OCI-LY7 (cell line): ENCODE data around the gene PRR15L. TPM values are rescaled to one million over a fixed set of nuclear protein-coding genes. Genes with fewer than 3 reads are reported as not detected.

ENCODE experiments used
- BruUV-seq: library from RNA; stranded (reverse); fragments of 400-500 nt; replicated peaks from 2 replicates; lab custom pipeline; 2021; lab: Mats Ljungman, UMichigan
- CTCF ChIA-PET: fragments of 300-600 bp; sonication (Branson Sonifier 250); formaldehyde crosslinking; loops from one replicate; lab custom pipeline; 2022; ENCODE audit warnings: antibody characterized with exemption; ENCODE audit not compliant: unreplicated experiment; lab: Charles Lee
- POLR2A ChIA-PET: fragments of 300-600 bp; sonication (Branson Sonifier 250); formaldehyde crosslinking; loops from one replicate; lab custom pipeline; 2022; ENCODE audit warnings: antibody characterized with exemption; lab: Charles Lee
- DNase-seq: peaks from one replicate; pipeline ENCODE4 v3.0.0-alpha.2; 2015; ENCODE audit warnings: low spot score
- H2AFZ ChIP-seq: fragments of 200-600 bp; sonication (generic), shearing (Covaris generic); 2 replicates; pipeline ENCODE4 v1.6.1; 2014; ENCODE audit warnings: mild to moderate bottlenecking, antibody characterized with exemption, low read length, moderate library complexity
- H3K27ac ChIP-seq: fragments of 200-600 bp; sonication (generic); 2 replicates; pipeline ENCODE4 v1.5.1; 2014; ENCODE audit warnings: mixed run types, low read depth, mild to moderate bottlenecking, moderate library complexity, low read length, inconsistent platforms; ENCODE audit not compliant: poor library complexity, severe bottlenecking
- H3K36me3 ChIP-seq: fragments of 200-600 bp; sonication (generic); 2 replicates; pipeline ENCODE4 v1.6.1; 2014; ENCODE audit warnings: mild to moderate bottlenecking, antibody characterized with exemption, low read length, moderate library complexity, mixed read lengths; ENCODE audit not compliant: insufficient read depth
- H3K4me1 ChIP-seq: fragments of 200-600 bp; sonication (generic); 2 replicates; pipeline ENCODE4 v1.5.1; 2014; ENCODE audit warnings: mild to moderate bottlenecking, low read length; ENCODE audit not compliant: insufficient read depth, poor library complexity, severe bottlenecking
- H3K4me2 ChIP-seq: fragments of 200-600 bp; sonication (generic); 2 replicates; pipeline ENCODE4 v1.6.1; 2014; ENCODE audit warnings: mild to moderate bottlenecking, low read length
- H3K4me3 ChIP-seq: fragments of 200-600 bp; sonication (generic); 2 replicates; pipeline ENCODE4 v1.5.1; 2014; ENCODE audit warnings: mild to moderate bottlenecking, low read depth, low read length; ENCODE audit not compliant: poor library complexity, severe bottlenecking
- H3K79me2 ChIP-seq: fragments of 200-600 bp; sonication (generic); 2 replicates; pipeline ENCODE4 v1.6.1; 2016; ENCODE audit warnings: low read depth, mild to moderate bottlenecking, low read length, moderate library complexity, mixed read lengths; ENCODE audit not compliant: insufficient read depth
- H3K9me2 ChIP-seq: fragments of 200-600 bp; sonication (generic); 2 replicates; pipeline ENCODE4 v1.6.1; 2016; ENCODE audit warnings: mild to moderate bottlenecking, low read length, mixed read lengths; ENCODE audit not compliant: insufficient read depth
- H3K9me3 ChIP-seq: fragments of 200-600 bp; sonication (generic); 2 replicates; pipeline ENCODE4 v1.6.1; 2014; ENCODE audit warnings: mild to moderate bottlenecking, mixed run types, low read length, mixed read lengths
- H4K20me1 ChIP-seq: fragments of 200-600 bp; sonication (generic); 2 replicates; pipeline ENCODE4 v1.6.1; 2014; ENCODE audit warnings: mild to moderate bottlenecking, antibody characterized with exemption, low read length, moderate library complexity, mixed read lengths; ENCODE audit not compliant: insufficient read depth
- CTCF ChIP-seq: fragments of 200-600 bp; sonication (generic); conservative IDR thresholded peaks from 2 replicates; pipeline ENCODE4 v1.5.1; 2014; ENCODE audit warnings: mild to moderate bottlenecking, antibody characterized with exemption, low read length, moderate library complexity, mixed read lengths
- EZH2phosphoT487 ChIP-seq: fragments of 200-600 bp; sonication (generic); IDR thresholded peaks from 2 replicates; pipeline ENCODE4 v1.6.1; 2018; ENCODE audit warnings: low read depth, borderline replicate concordance, mild to moderate bottlenecking, mixed run types, antibody characterized with exemption, low read length, moderate library complexity, mixed read lengths
- intact Hi-C: fragments of 100-400 bp; cut with micrococcal nuclease; formaldehyde crosslinking; loops from one replicate; pipeline ENCODE4 v1.10.0; 2022; ENCODE audit not compliant: unreplicated experiment
- total RNA-seq, 2 experiments: library from RNA; depleted of rRNA in 1 of 2; stranded (reverse); fragments of >200 nt in 1 of 2; shearing (Covaris generic) in 1 of 2; gene quantifications; 2 replicates each; pipeline ENCODE4 v1.2.3, GENCODE V29; 2014 to 2022

Gene PRR15L
- total RNA-seq, 2 experiments from 2014 or later: not detected

- Histone ChIP-seq H3K4me1 (no peaks in the 10 kb centered on the region), H2AFZ (no peak overlapping the region), H3K4me3 (no peak overlapping the region), H3K9me2 (no peaks in the 10 kb centered on the region), H4K20me1 (no peaks in the 10 kb centered on the region), H3K79me2 (no peaks in the 10 kb centered on the region), H3K36me3 (no peaks in the 10 kb centered on the region), H3K4me2 (no peak overlapping the region), H3K9me3 (no peaks in the 10 kb centered on the region), H3K27ac (no peak overlapping the region)
- TF ChIP-seq EZH2phosphoT487: no peak
- TF ChIP-seq CTCF: no peak
- no TSS peak for BruUV-seq
- intact Hi-C loops: no loop called here
- ChIA-PET POLR2A (no interaction called here), CTCF (no interaction called here)
- DNase-seq: no peak
Measured at GRCh38 chr17:47996201-47996600, 38.5 kb upstream of the PRR15L start.

- no peak for DNase-seq
- Histone ChIP-seq H3K36me3 (no peaks in the 10 kb centered on the region), H3K79me2 (no peaks in the 10 kb centered on the region), H3K4me3 (no peak overlapping the region), H3K4me1 (no peaks in the 10 kb centered on the region), H4K20me1 (no peaks in the 10 kb centered on the region), H3K9me3 (no peaks in the 10 kb centered on the region), H2AFZ (no peak overlapping the region), H3K4me2 (no peak overlapping the region), H3K9me2 (no peaks in the 10 kb centered on the region), H3K27ac (no peak overlapping the region)
- no peak for TF ChIP-seq CTCF
- no peak for TF ChIP-seq EZH2phosphoT487
- CTCF ChIA-PET: no interaction called here
- POLR2A ChIA-PET: no interaction called here
- intact Hi-C loops: no loop called here
- no TSS peak for BruUV-seq
Measured at GRCh38 chr17:47995241-47995935, 37.7 kb upstream of the PRR15L start.

- Histone ChIP-seq H3K27ac (no peak overlapping the region), H3K36me3 (no peaks in the 10 kb centered on the region), H4K20me1 (no peaks in the 10 kb centered on the region), H3K9me2 (no peaks in the 10 kb centered on the region), H3K79me2 (no peaks in the 10 kb centered on the region), H3K4me2 (no peak overlapping the region), H2AFZ (no peak overlapping the region), H3K4me1 (no peaks in the 10 kb centered on the region), H3K4me3 (no peak overlapping the region), H3K9me3 (no peaks in the 10 kb centered on the region)
- CTCF ChIA-PET: no interaction called here
- TF ChIP-seq EZH2phosphoT487: no peak
- no peak for TF ChIP-seq CTCF
- no peak for DNase-seq
- intact Hi-C loops: no loop called here
- BruUV-seq: no TSS peak
- POLR2A ChIA-PET: no interaction called here
Measured at GRCh38 chr17:47994724-47995123, 37.0 kb upstream of the PRR15L start.
